Sigmoid colon (tissue), 3 donors: ENCODE measurements around the gene TF.

Experiments
- CTCF ChIP-seq, 4 experiments: fragments of 450-650 bp in 3 of 4; fragments of 200-600 bp in 1 of 4; IDR thresholded peaks; one replicate each; pipeline ENCODE4 v1.5.1; 2016 to 2019; ENCODE audit warnings: antibody characterized with exemption in 4 of 4, mild to moderate bottlenecking in 3 of 4, moderate library complexity in 2 of 4
- POLR2A ChIP-seq, 2 donors: fragments of 450-650 bp; IDR thresholded peaks; one replicate each; pipeline ENCODE4 v1.6.1; 2016; ENCODE audit warnings: antibody characterized with exemption in 2 of 2, mild to moderate bottlenecking in 2 of 2, moderate library complexity in 2 of 2

GRCh38 chr3:133754455-133754854 is 8.3 kb downstream of the TF start:
- TF ChIP-seq CTCF (IDR thresholded peaks at IDR 0.05) (no peak), POLR2A (IDR thresholded peaks at IDR 0.05) (no peak)
